Colonic mucosa (tissue), 4 donors: ENCODE measurements around the gene GBX1. TPM values are rescaled to one million over a fixed set of nuclear protein-coding genes. Genes with fewer than 3 reads are reported as not detected.

ENCODE experiments used
- DNase-seq: peaks from one replicate; pipeline ENCODE4 v3.0.0-alpha.2; 2020
- H3K27ac ChIP-seq: fragments of 200-600 bp; one replicate; pipeline ENCODE4 v1.8.0; 2021
- H3K27me3 ChIP-seq: fragments of 200-600 bp; one replicate; pipeline ENCODE4 v1.8.0; 2021
- H3K36me3 ChIP-seq: fragments of 200-600 bp; one replicate; pipeline ENCODE4 v1.8.0; 2021
- H3K4me1 ChIP-seq: fragments of 200-600 bp; one replicate; pipeline ENCODE4 v1.8.0; 2021; ENCODE audit warnings: mild to moderate bottlenecking
- H3K4me3 ChIP-seq: fragments of 200-600 bp; one replicate; pipeline ENCODE4 v1.8.0; 2021
- H3K9ac ChIP-seq, 2 donors: one replicate each; pipeline ENCODE4 v1.7.0; 2013; ENCODE audit warnings: control low read depth in 2 of 2, low read depth in 2 of 2, low read length in 2 of 2
- H3K9me3 ChIP-seq: fragments of 200-600 bp; one replicate; pipeline ENCODE4 v1.8.0; 2021
- intact Hi-C: fragments of 100-400 bp; cut with DNase I; formaldehyde crosslinking; loops from one replicate; pipeline ENCODE4 v1.14.1; 2022
- total RNA-seq, 2 donors: library from RNA; stranded (reverse); fragmentation: NEBNext Ultra II Directional in 1 of 2; extraction: Animal tissue kit (Norgen Biotek cat#: 25700) in 1 of 2; gene quantifications; one replicate each; pipeline ENCODE4 v1.2.1, GENCODE V29; 2021
- TF ChIP-seq, protein P1 (sequence below): fragments of 200-600 bp; IDR thresholded peaks from one replicate; pipeline ENCODE4 v1.8.0; 2022; ENCODE audit warnings: antibody characterized with exemption, mild to moderate bottlenecking
- donor health status: healthy.
- donor health status: DM: no; HTN: no; CAD: no.
- donor health status: DM: no; HTN: no; CAD: no.

GBX1 gene
- total RNA-seq, 2 donors from 2014 or later: not detected

- Histone ChIP-seq H3K4me3 (no peak overlapping the region), H3K27ac (no peak overlapping the region), H3K36me3 (no peaks in the 10 kb centered on the region), H3K27me3 (no peaks in the 10 kb centered on the region), H3K4me1 (no peaks in the 10 kb centered on the region), H3K9ac (no peak overlapping the region), H3K9me3 (no peaks in the 10 kb centered on the region)
- DNase-seq: no peak
- TF ChIP-seq, protein P1, sequence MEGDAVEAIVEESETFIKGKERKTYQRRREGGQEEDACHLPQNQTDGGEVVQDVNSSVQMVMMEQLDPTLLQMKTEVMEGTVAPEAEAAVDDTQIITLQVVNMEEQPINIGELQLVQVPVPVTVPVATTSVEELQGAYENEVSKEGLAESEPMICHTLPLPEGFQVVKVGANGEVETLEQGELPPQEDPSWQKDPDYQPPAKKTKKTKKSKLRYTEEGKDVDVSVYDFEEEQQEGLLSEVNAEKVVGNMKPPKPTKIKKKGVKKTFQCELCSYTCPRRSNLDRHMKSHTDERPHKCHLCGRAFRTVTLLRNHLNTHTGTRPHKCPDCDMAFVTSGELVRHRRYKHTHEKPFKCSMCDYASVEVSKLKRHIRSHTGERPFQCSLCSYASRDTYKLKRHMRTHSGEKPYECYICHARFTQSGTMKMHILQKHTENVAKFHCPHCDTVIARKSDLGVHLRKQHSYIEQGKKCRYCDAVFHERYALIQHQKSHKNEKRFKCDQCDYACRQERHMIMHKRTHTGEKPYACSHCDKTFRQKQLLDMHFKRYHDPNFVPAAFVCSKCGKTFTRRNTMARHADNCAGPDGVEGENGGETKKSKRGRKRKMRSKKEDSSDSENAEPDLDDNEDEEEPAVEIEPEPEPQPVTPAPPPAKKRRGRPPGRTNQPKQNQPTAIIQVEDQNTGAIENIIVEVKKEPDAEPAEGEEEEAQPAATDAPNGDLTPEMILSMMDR: no peak
- intact Hi-C loops: no loop called here
Measured at GRCh38 chr7:151179287-151179860, 11.9 kb upstream of the GBX1 start.

DNA sequence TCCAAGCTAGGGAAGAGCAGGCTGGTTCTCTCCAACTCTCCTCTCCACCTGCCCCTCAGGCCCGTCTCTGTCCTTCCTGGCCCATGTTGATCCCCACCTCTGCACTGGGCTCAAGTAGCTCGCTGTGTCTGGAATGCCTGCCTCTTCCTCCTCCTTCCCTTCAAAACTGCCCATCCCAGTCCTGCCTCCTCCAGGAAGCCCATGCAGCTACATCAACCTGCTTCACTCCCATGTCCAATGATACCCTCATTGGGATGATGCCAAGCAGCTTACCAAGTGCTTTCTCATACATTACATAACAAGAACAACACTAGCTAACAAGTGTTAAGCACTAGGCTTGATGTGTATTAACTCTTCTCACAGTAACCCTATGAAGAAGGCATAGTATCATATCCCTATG, 11.3 kb upstream of the GBX1 start:
- TF ChIP-seq, protein P1: no peak
- Histone ChIP-seq H3K27me3 (no peaks in the 10 kb centered on the region), H3K9me3 (no peaks in the 10 kb centered on the region), H3K4me1 (no peaks in the 10 kb centered on the region), H3K9ac (no peak overlapping the region), H3K4me3 (no peak overlapping the region), H3K27ac (no peak overlapping the region), H3K36me3 (no peaks in the 10 kb centered on the region)
- intact Hi-C loops: no loop called here
- no peak for DNase-seq

GRCh38 chr7:151178236-151178635, 10.7 kb upstream of the GBX1 start:
- no peaks in the 10 kb centered on the region for H3K9me3 ChIP-seq
- TF ChIP-seq, protein P1: no peak
- H3K9ac ChIP-seq: no peak overlapping the region
- intact Hi-C loops: no loop called here
- no peaks in the 10 kb centered on the region for H3K36me3 ChIP-seq
- no peak for DNase-seq
- no peak overlapping the region for H3K4me3 ChIP-seq
- no peaks in the 10 kb centered on the region for H3K27me3 ChIP-seq
- H3K27ac ChIP-seq: no peak overlapping the region
- H3K4me1 ChIP-seq: no peaks in the 10 kb centered on the region

- TF ChIP-seq, protein P1: no peak
- Histone ChIP-seq H3K27ac (no peak overlapping the region), H3K36me3 (no peaks in the 10 kb centered on the region), H3K4me3 (no peak overlapping the region), H3K9me3 (no peaks in the 10 kb centered on the region), H3K9ac (no peak overlapping the region), H3K27me3 (no peaks in the 10 kb centered on the region), H3K4me1 (no peaks in the 10 kb centered on the region)
- DNase-seq: no peak
- intact Hi-C loops: no loop called here
Measured at GRCh38 chr7:151177310-151177709, 9.8 kb upstream of the GBX1 start.

DNA sequence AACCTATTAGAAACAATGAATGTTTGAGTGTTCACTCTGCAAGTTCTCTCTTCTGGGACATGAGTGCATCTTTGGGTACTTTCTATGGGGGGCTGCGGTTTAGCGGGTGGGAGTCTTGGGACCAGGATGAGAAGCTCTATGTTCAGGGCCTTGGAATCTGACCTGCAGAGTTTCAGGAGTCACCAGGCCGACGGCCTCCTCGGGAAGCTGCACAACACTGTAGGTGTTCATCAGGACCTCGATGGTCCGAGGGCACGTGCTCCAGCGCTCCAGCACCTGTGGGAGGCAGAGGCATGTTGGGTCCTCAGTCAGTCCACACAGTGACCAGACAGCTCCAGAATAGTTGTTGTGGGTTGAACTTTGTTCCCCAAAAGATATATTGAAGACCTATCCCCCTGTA, 8.9 kb upstream of the GBX1 start:
- intact Hi-C loops: no loop called here
- no peaks in the 10 kb centered on the region for H3K36me3 ChIP-seq
- TF ChIP-seq, protein P1: no peak
- H3K4me1 ChIP-seq: no peaks in the 10 kb centered on the region
- H3K27ac ChIP-seq: no peak overlapping the region
- no peaks in the 10 kb centered on the region for H3K27me3 ChIP-seq
- H3K4me3 ChIP-seq: no peak overlapping the region
- H3K9me3 ChIP-seq: no peaks in the 10 kb centered on the region
- no peak for DNase-seq
- no peak overlapping the region for H3K9ac ChIP-seq
